ENCODE data around the gene PRKG2.

The PRKG2 gene

GRCh38 chr4:81149976-81150375 lies 65.0 kb downstream of the PRKG2 start:
- DNase-seq (ENCODE audit: low spot score) (no peak), ATAC-seq (ENCODE audit: low read depth) (no peak)
- TF ChIP-seq, protein P1, sequence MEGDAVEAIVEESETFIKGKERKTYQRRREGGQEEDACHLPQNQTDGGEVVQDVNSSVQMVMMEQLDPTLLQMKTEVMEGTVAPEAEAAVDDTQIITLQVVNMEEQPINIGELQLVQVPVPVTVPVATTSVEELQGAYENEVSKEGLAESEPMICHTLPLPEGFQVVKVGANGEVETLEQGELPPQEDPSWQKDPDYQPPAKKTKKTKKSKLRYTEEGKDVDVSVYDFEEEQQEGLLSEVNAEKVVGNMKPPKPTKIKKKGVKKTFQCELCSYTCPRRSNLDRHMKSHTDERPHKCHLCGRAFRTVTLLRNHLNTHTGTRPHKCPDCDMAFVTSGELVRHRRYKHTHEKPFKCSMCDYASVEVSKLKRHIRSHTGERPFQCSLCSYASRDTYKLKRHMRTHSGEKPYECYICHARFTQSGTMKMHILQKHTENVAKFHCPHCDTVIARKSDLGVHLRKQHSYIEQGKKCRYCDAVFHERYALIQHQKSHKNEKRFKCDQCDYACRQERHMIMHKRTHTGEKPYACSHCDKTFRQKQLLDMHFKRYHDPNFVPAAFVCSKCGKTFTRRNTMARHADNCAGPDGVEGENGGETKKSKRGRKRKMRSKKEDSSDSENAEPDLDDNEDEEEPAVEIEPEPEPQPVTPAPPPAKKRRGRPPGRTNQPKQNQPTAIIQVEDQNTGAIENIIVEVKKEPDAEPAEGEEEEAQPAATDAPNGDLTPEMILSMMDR (IDR thresholded peaks at IDR 0.05; ENCODE audit: poor library complexity, severe bottlenecking): no peak
- no peaks in the 10 kb centered on the region for H3K9me3 ChIP-seq (ENCODE audit: severe bottlenecking)
- H3K4me3 ChIP-seq (ENCODE audit: severe bottlenecking): no peak overlapping the region
- peaks cover 23% of the 10 kb centered on the region for H3K4me1 ChIP-seq (ENCODE audit: insufficient read depth, poor library complexity, severe bottlenecking)
- peaks cover 3% of the 10 kb centered on the region; the same call in 1 of the 2 replicates for H3K36me3 ChIP-seq (ENCODE audit: low read depth)
- H3K27ac ChIP-seq (ENCODE audit: poor library complexity, severe bottlenecking): no peak overlapping the region
- no peaks in the 10 kb centered on the region for H3K27me3 ChIP-seq (ENCODE audit: insufficient read depth, poor library complexity, severe bottlenecking)

GRCh38 chr4:81148576-81148975 lies 66.4 kb downstream of the PRKG2 start:
- Histone ChIP-seq H3K4me1 (ENCODE audit: insufficient read depth, poor library complexity, severe bottlenecking) (peaks cover 18% of the 10 kb centered on the region), H3K36me3 (ENCODE audit: low read depth) (peaks cover 3% of the 10 kb centered on the region; the same call in 1 of the 2 replicates), H3K9me3 (ENCODE audit: severe bottlenecking) (no peaks in the 10 kb centered on the region), H3K27me3 (ENCODE audit: insufficient read depth, poor library complexity, severe bottlenecking) (no peaks in the 10 kb centered on the region), H3K4me3 (ENCODE audit: severe bottlenecking) (no peak overlapping the region), H3K27ac (ENCODE audit: poor library complexity, severe bottlenecking) (no peak overlapping the region)
- DNase-seq (ENCODE audit: low spot score) (no peak), ATAC-seq (ENCODE audit: low read depth) (no peak)
- TF ChIP-seq, protein P1 (IDR thresholded peaks at IDR 0.05; ENCODE audit: poor library complexity, severe bottlenecking): no peak

DNA sequence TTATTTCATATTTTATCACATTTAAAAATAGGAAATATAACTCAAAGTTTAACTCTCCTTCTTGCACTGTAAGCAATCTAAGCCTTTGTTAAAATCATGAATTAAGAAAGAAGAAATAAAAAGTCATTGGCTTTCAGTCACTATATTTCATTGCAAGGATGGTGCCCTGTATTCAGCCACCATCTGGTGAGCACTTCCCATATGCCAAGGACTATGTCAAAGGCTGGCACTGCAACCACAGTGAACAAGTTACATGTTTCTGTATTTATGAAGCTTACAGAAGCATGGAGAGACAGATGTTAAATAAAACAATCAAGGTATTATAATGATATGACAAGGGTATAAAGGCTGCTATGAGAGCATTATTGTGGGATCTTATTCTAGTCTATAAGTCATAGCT lies 68.6 kb downstream of the PRKG2 start:
- peaks cover 3% of the 10 kb centered on the region; the same call in 1 of the 2 replicates for H3K36me3 ChIP-seq (ENCODE audit: low read depth)
- DNase-seq (ENCODE audit: low spot score) (no peak), ATAC-seq (ENCODE audit: low read depth) (no peak)
- no peak overlapping the region for H3K4me3 ChIP-seq (ENCODE audit: severe bottlenecking)
- H3K9me3 ChIP-seq (ENCODE audit: severe bottlenecking): no peaks in the 10 kb centered on the region
- no peak overlapping the region for H3K27ac ChIP-seq (ENCODE audit: poor library complexity, severe bottlenecking)
- no peaks in the 10 kb centered on the region for H3K27me3 ChIP-seq (ENCODE audit: insufficient read depth, poor library complexity, severe bottlenecking)
- TF ChIP-seq, protein P1 (IDR thresholded peaks at IDR 0.05; ENCODE audit: poor library complexity, severe bottlenecking): no peak
- H3K4me1 ChIP-seq (ENCODE audit: insufficient read depth, poor library complexity, severe bottlenecking): peaks cover 9% of the 10 kb centered on the region

- Histone ChIP-seq H3K4me1 (ENCODE audit: insufficient read depth, poor library complexity, severe bottlenecking) (peaks cover 9% of the 10 kb centered on the region), H3K27me3 (ENCODE audit: insufficient read depth, poor library complexity, severe bottlenecking) (no peaks in the 10 kb centered on the region), H3K27ac (ENCODE audit: poor library complexity, severe bottlenecking) (no peak overlapping the region), H3K9me3 (ENCODE audit: severe bottlenecking) (no peaks in the 10 kb centered on the region), H3K4me3 (ENCODE audit: severe bottlenecking) (no peak overlapping the region), H3K36me3 (ENCODE audit: low read depth) (0 out of 2 replicates have a peak, but pooled peaks cover 3% of the 10 kb centered on the region)
- no peak for ATAC-seq (ENCODE audit: low read depth)
- TF ChIP-seq, protein P1 (IDR thresholded peaks at IDR 0.05; ENCODE audit: poor library complexity, severe bottlenecking): no peak
- no peak for DNase-seq (ENCODE audit: low spot score)
These were observed 71.8 kb downstream of the PRKG2 start for GRCh38 chr4:81143183-81143582.

DNA sequence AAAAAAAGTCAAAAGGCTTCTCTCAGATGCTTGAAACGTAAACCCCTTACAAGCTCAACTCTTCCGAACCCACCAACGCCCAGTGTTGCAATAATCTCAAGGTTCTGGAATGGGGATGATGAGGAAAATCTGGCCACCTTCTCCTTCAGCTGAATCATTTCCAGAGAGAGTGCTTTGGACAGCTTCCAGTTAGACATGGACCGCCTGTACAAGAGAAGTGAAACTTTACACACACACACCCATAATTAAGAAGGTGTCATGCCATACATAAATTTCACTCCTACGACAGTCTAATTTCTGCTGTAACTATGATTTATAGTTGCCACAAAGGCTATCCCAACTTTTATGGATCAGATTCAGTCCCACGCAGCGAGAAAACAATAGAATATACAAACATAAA lies 72.3 kb downstream of the PRKG2 start:
- TF ChIP-seq, protein P1 (IDR thresholded peaks at IDR 0.05; ENCODE audit: poor library complexity, severe bottlenecking): no peak
- H3K4me1 ChIP-seq (ENCODE audit: insufficient read depth, poor library complexity, severe bottlenecking): peaks cover 9% of the 10 kb centered on the region

More for the DNA sequence above, 72.3 kb downstream of the PRKG2 start:
- no peak overlapping the region for H3K27ac ChIP-seq (ENCODE audit: poor library complexity, severe bottlenecking)
- H3K36me3 ChIP-seq (ENCODE audit: low read depth): no peaks in the 10 kb centered on the region
- no peaks in the 10 kb centered on the region for H3K9me3 ChIP-seq (ENCODE audit: severe bottlenecking)
- ATAC-seq (ENCODE audit: low read depth) (no peak), DNase-seq (ENCODE audit: low spot score) (no peak)
- no peaks in the 10 kb centered on the region for H3K27me3 ChIP-seq (ENCODE audit: insufficient read depth, poor library complexity, severe bottlenecking)
- no peak overlapping the region for H3K4me3 ChIP-seq (ENCODE audit: severe bottlenecking)
